Nephron (organoid): ENCODE results near the gene FOXP2.

Source experiments
- H3K27ac Mint-ChIP-seq, 3 experiments: 2 replicates each; pipeline ENCODE4 v1.8.0; 2020; ENCODE audit warnings: mixed read lengths in 3 of 3, mild to moderate bottlenecking in 2 of 3, moderate library complexity in 1 of 3
- H3K27me3 Mint-ChIP-seq: 2 replicates; pipeline ENCODE4 v1.8.0; 2021; ENCODE audit warnings: low read depth, mild to moderate bottlenecking, moderate library complexity, mixed read lengths
- H3K36me3 Mint-ChIP-seq: 2 replicates; pipeline ENCODE4 v1.8.0; 2020; ENCODE audit warnings: low read depth, mixed read lengths
- H3K4me1 Mint-ChIP-seq: 2 replicates; pipeline ENCODE4 v1.8.0; 2020; ENCODE audit warnings: mixed read lengths
- H3K4me3 Mint-ChIP-seq, 3 experiments: 2 replicates each; pipeline ENCODE4 v1.8.0; 2020; ENCODE audit warnings: mild to moderate bottlenecking in 3 of 3, mixed read lengths in 3 of 3, moderate library complexity in 2 of 3
- H3K9me3 Mint-ChIP-seq: 2 replicates; pipeline ENCODE4 v1.8.0; 2020; ENCODE audit warnings: mixed read lengths
- TF ChIP-seq, protein P1 (sequence below), 3 experiments: fragments of 200-600 bp; sonication (generic); IDR thresholded peaks; one replicate each; pipeline ENCODE4 v1.5.0; 2021; ENCODE audit warnings: antibody characterized with exemption in 3 of 3; ENCODE audit not compliant: unreplicated experiment in 3 of 3

The FOXP2 gene

DNA sequence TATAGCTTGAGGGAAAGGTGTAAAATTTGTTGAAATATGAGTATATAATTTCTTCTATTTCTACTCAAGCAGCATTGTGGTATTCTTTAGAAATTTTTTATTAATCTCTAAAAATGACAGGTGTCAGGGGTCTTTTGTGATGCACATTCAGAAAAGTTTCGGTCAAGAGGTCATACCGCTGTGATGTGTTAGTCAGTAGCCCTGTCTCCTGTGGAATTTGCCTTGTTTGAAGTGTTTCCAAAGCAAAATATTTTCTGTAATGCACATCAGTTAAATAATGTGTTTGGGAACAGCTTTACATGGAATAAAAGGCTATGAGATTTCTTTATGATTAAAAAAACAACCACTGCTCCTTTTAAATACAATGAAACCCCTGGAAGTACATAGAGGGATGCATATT is 35.8 kb downstream of the FOXP2 start:
- Mint-ChIP-seq H3K4me3 (no peak overlapping the region), H3K27ac (no peak overlapping the region), H3K9me3 (peaks cover 4% of the 10 kb centered on the region), H3K27me3 (no peaks in the 10 kb centered on the region), H3K36me3 (peaks cover 3% of the 10 kb centered on the region), H3K4me1 (peaks cover 5% of the 10 kb centered on the region)
- TF ChIP-seq, protein P1, sequence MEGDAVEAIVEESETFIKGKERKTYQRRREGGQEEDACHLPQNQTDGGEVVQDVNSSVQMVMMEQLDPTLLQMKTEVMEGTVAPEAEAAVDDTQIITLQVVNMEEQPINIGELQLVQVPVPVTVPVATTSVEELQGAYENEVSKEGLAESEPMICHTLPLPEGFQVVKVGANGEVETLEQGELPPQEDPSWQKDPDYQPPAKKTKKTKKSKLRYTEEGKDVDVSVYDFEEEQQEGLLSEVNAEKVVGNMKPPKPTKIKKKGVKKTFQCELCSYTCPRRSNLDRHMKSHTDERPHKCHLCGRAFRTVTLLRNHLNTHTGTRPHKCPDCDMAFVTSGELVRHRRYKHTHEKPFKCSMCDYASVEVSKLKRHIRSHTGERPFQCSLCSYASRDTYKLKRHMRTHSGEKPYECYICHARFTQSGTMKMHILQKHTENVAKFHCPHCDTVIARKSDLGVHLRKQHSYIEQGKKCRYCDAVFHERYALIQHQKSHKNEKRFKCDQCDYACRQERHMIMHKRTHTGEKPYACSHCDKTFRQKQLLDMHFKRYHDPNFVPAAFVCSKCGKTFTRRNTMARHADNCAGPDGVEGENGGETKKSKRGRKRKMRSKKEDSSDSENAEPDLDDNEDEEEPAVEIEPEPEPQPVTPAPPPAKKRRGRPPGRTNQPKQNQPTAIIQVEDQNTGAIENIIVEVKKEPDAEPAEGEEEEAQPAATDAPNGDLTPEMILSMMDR (IDR thresholded peaks at IDR 0.05; ENCODE audit: unreplicated experiment in 3 of 3): no peak

DNA sequence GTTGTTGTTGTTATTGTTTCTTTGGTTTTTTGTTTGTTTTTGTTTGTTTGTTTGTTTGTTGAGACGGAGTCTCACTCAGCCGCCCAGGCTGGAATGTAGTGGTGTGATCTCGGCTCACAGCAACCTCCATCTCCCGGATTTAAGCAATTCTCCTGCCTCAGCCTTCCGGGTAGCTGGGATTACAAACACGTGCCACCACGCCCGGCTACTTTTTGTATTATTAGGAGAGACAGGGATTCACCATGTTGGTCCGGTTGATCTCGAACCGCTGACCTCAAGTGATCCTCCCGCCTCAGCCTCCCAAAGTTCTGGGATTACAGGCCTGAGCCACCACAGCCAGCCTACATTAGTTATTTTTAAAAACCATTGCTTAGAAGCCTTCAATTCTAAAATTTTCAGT is 45.0 kb downstream of the FOXP2 start:
- H3K9me3 Mint-ChIP-seq: peaks cover 9% of the 10 kb centered on the region
- H3K27ac Mint-ChIP-seq: no peak overlapping the region
- TF ChIP-seq, protein P1 (IDR thresholded peaks at IDR 0.05; ENCODE audit: unreplicated experiment in 3 of 3): no peak
- no peak overlapping the region for H3K4me3 Mint-ChIP-seq
- no peaks in the 10 kb centered on the region for H3K27me3 Mint-ChIP-seq
- H3K4me1 Mint-ChIP-seq: no peaks in the 10 kb centered on the region
- H3K36me3 Mint-ChIP-seq: peaks cover 9% of the 10 kb centered on the region

GRCh38 chr7:114460021-114460420 is 45.4 kb downstream of the FOXP2 start:
- no peaks in the 10 kb centered on the region for H3K27me3 Mint-ChIP-seq

DNA sequence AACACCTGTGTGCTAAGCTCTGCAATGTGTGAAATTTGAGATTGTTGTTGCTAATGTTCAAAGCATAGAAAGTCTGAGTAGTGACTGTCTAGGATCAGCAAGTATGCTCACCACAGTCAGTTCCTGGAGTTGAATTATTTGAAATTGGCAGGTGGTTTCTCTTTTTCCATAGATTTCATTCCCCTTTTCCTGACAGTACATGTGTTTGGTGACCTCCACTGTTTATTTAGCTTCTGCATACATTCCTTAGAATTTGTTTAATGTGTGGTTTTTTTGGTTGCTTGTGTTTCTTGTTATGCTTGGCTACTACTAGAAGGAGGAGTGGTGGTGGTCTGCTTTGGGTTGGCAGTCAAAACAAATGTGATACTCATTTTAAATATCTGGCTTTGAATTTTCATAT is 52.3 kb downstream of the FOXP2 start:
- no peaks in the 10 kb centered on the region for H3K9me3 Mint-ChIP-seq
- TF ChIP-seq, protein P1 (IDR thresholded peaks at IDR 0.05; ENCODE audit: unreplicated experiment in 3 of 3): no peak
- H3K27me3 Mint-ChIP-seq: no peaks in the 10 kb centered on the region
- H3K4me1 Mint-ChIP-seq: peaks cover 17% of the 10 kb centered on the region
- peak overlapping the region; percentile 16 to 55 (median 25) for H3K27ac Mint-ChIP-seq
- H3K36me3 Mint-ChIP-seq: no peaks in the 10 kb centered on the region
- H3K4me3 Mint-ChIP-seq: no peak overlapping the region

More at GRCh38 chr7:114460021-114460420, 45.4 kb downstream of the FOXP2 start:
- H3K4me1 Mint-ChIP-seq: no peaks in the 10 kb centered on the region
- TF ChIP-seq, protein P1 (IDR thresholded peaks at IDR 0.05; ENCODE audit: unreplicated experiment in 3 of 3): no peak
- peaks cover 7% of the 10 kb centered on the region for H3K9me3 Mint-ChIP-seq
- peaks cover 7% of the 10 kb centered on the region for H3K36me3 Mint-ChIP-seq
- no peak overlapping the region for H3K27ac Mint-ChIP-seq
- H3K4me3 Mint-ChIP-seq: no peak overlapping the region

GRCh38 chr7:114468844-114469243 is 54.2 kb downstream of the FOXP2 start:
- no peaks in the 10 kb centered on the region for H3K36me3 Mint-ChIP-seq
- H3K4me3 Mint-ChIP-seq: no peak overlapping the region
- H3K27ac Mint-ChIP-seq: peak overlapping the region in 1 of 3 experiments; percentile 32
- no peaks in the 10 kb centered on the region for H3K27me3 Mint-ChIP-seq
- TF ChIP-seq, protein P1 (IDR thresholded peaks at IDR 0.05; ENCODE audit: unreplicated experiment in 3 of 3): no peak
- H3K9me3 Mint-ChIP-seq: no peaks in the 10 kb centered on the region
- H3K4me1 Mint-ChIP-seq: peaks cover 17% of the 10 kb centered on the region

- Mint-ChIP-seq H3K36me3 (peaks cover 3% of the 10 kb centered on the region), H3K27me3 (no peaks in the 10 kb centered on the region), H3K4me3 (no peak overlapping the region), H3K27ac (no peak overlapping the region), H3K9me3 (peaks cover 8% of the 10 kb centered on the region), H3K4me1 (peaks cover 6% of the 10 kb centered on the region)
- TF ChIP-seq, protein P1 (IDR thresholded peaks at IDR 0.05; ENCODE audit: unreplicated experiment in 3 of 3): no peak
Observed at GRCh38 chr7:114472896-114473512, 58.4 kb downstream of the FOXP2 start.
